ENCODE data around the gene PADI2. TPM values are rescaled to one million over a fixed set of nuclear protein-coding genes. Genes with fewer than 3 reads are reported as not detected.
A peak's percentile ranks its signal among the peaks of the same experiment; 100 is the strongest.

Gene PADI2
- total and polyA plus RNA-seq, 9 of the 15 experiments (the other 6 are each of a cell fraction or from before 2014, with no cell fraction given) = 0.01 to 0.11 (median 0.01) TPM; not detected in 5

DNA sequence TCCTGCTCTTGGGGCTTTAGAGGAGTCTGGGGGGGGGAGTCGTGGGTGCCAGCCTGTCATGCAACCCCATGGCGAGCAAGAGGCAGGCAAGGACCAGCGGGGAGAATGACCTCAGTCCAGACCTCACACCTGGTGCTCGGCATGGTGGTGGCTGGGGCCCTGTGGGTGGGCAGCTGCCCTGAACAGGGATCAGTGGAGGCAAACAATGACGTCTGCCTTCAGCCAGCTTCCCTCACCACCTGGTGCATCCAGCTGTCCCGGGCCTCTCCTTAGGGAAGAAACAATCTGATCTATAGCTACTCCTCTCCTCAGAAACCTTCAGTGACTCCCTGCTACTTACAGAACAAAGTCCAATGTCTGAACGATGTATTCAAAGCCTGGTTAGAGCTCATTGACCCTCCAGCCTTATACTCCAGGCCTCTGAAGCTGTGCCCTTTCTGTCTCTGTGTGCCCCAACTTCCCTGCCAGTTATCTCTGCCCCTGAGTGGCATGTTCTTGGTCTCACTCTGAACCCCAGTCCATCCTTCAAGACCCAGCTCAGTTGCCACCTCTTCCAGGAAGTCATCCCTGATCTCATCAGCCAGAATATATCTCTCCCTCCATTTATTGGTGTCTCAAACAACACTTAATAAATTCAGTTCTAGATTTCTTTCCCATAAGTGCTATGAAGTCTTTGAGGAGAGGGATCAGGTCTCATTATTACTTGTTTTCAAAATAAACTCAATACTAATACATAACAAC is 6.6 kb downstream of the PADI2 start:
- in situ Hi-C loops (cut with MboI) (no loop called here), intact Hi-C loops (cut with micrococcal nuclease) (no loop called here)
- peaks cover 0 to 4% of the 10 kb centered on the region in 2 experiments; a peak in 1 of 5 replicates for H3K4me1 ChIP-seq (replicated peaks in 1 of 2; ENCODE audit: control insufficient read depth in 2 of 2, insufficient read depth in 2 of 2, low read length in 2 of 2)
- no peaks in the 10 kb centered on the region for H3K9me3 ChIP-seq (replicated peaks; ENCODE audit: control insufficient read depth, insufficient read depth, low read depth, low read length)
- ATAC-seq = no peak
- no peak overlapping the region for H3K9ac ChIP-seq (ENCODE audit: insufficient read depth in 1 of 2, low read depth in 2 of 2, low read length in 2 of 2)
- H3K4me2 ChIP-seq (ENCODE audit: insufficient read depth, low read length) = no peak overlapping the region
- H3K36me3 ChIP-seq (ENCODE audit: control insufficient read depth, insufficient read depth, low read length) = no peaks in the 10 kb centered on the region
- peaks cover 13 to 37% of the 10 kb centered on the region in 2 experiments; a peak in 4 of 5 replicates for H3K27me3 ChIP-seq (ENCODE audit: control insufficient read depth in 2 of 2, insufficient read depth in 2 of 2, low read length in 2 of 2)
- POLR2A ChIA-PET = interaction anchor here (0.6 to 0.8 kb wide), 2 partner anchors 27 to 270 kb away, joined by 3 read pairs; no protein-coding TSS in a partner anchor
- H3K27ac ChIP-seq (ENCODE audit: extremely low read depth, low read depth, low read length) = no peak overlapping the region
- no TSS peak for BruUV-seq (replicated peaks)
- CTCF ChIA-PET (ENCODE audit: low intra/inter-chr PET ratio) = no interaction called here
- H2AFZ ChIP-seq (ENCODE audit: low read depth, low read length) = no peak overlapping the region
- H4K20me1 ChIP-seq (replicated peaks; ENCODE audit: control insufficient read depth, insufficient read depth, low read length) = peaks cover 14% of the 10 kb centered on the region; the same call in 1 of the 2 replicates
- H3K9me1 ChIP-seq (ENCODE audit: control insufficient read depth, insufficient read depth, low read length) = no peaks in the 10 kb centered on the region
- DNase-seq (ENCODE audit: extremely low read depth in 1 of 4, low spot score in 3 of 4) = no peak
- H3K4me3 ChIP-seq = no peak overlapping the region
- no peak for FAIRE-seq
- WGBS (ENCODE audit: insufficient coverage, low coverage, missing lambda C conversion rate) = 0% methylated on average over 7 of the region's 7 CpGs
- TF ChIP-seq ZFP36 (IDR thresholded peaks at IDR 0.05; ENCODE audit: low read depth, low read length, partially characterized antibody) (peak; percentile 94), RBM25 (IDR thresholded peaks at IDR 0.05; ENCODE audit: low read depth, low read length, severe bottlenecking) (peak; percentile 17), KDM1A (IDR thresholded peaks at IDR 0.05) (no peak)
- no peaks in the 10 kb centered on the region for H3K79me2 ChIP-seq (ENCODE audit: control insufficient read depth, insufficient read depth, low read length)

DNA sequence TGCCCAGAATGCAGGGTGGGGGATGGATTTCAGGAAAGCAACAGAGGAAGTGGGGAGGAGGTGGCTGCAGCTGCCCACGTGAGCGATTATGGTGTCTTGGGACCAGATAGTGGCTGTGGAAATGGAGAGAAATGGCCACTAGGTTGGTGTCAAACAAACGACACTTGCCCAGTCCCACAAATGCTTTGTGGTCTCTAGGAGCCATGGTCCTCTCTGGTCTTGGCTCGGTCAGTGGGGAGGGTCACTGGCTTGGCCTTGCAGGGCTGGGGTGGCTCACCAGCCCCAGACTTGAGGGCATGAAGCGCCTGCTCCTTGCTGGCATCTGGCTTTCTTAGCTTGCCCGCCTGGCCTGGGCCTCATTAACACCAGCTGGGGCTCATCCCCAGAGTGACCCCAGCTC is 7.2 kb downstream of the PADI2 start:
- 2% methylated on average over 6 of the region's 6 CpGs for WGBS (ENCODE audit: insufficient coverage, low coverage, missing lambda C conversion rate)
- FAIRE-seq (no peak), ATAC-seq (no peak), DNase-seq (ENCODE audit: extremely low read depth in 1 of 4, low spot score in 3 of 4) (no peak)
- no peaks in the 10 kb centered on the region for H3K79me2 ChIP-seq (ENCODE audit: control insufficient read depth, insufficient read depth, low read length)
- no TSS peak for BruUV-seq (replicated peaks)
- peaks cover 0 to 4% of the 10 kb centered on the region in 2 experiments; a peak in 1 of 5 replicates for H3K4me1 ChIP-seq (replicated peaks in 1 of 2; ENCODE audit: control insufficient read depth in 2 of 2, insufficient read depth in 2 of 2, low read length in 2 of 2)
- no peak overlapping the region for H3K27ac ChIP-seq (ENCODE audit: extremely low read depth, low read depth, low read length)
- peaks cover 15 to 38% of the 10 kb centered on the region in 2 experiments; a peak in 4 of 5 replicates for H3K27me3 ChIP-seq (ENCODE audit: control insufficient read depth in 2 of 2, insufficient read depth in 2 of 2, low read length in 2 of 2)
- TF ChIP-seq, protein P1, sequence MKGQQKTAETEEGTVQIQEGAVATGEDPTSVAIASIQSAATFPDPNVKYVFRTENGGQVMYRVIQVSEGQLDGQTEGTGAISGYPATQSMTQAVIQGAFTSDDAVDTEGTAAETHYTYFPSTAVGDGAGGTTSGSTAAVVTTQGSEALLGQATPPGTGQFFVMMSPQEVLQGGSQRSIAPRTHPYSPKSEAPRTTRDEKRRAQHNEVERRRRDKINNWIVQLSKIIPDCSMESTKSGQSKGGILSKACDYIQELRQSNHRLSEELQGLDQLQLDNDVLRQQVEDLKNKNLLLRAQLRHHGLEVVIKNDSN (CRISPR knock-in tag; IDR thresholded peaks at IDR 0.05) = 0 out of 2 replicates have a peak, but pooled peaks have one; percentile 33
- TF ChIP-seq ZNF584 (CRISPR knock-in tag; IDR thresholded peaks at IDR 0.05; ENCODE audit: low read depth) = no peak
- no peak overlapping the region for H2AFZ ChIP-seq (ENCODE audit: low read depth, low read length)
- H3K9me1 ChIP-seq (ENCODE audit: control insufficient read depth, insufficient read depth, low read length) = no peaks in the 10 kb centered on the region
- no peak overlapping the region for H3K4me2 ChIP-seq (ENCODE audit: insufficient read depth, low read length)
- H4K20me1 ChIP-seq (replicated peaks; ENCODE audit: control insufficient read depth, insufficient read depth, low read length) = peaks cover 10% of the 10 kb centered on the region; the same call in 1 of the 2 replicates
- intact Hi-C loops (cut with micrococcal nuclease) (no loop called here), in situ Hi-C loops (cut with MboI) (no loop called here)
- no peaks in the 10 kb centered on the region for H3K36me3 ChIP-seq (ENCODE audit: control insufficient read depth, insufficient read depth, low read length)
- ChIA-PET CTCF (ENCODE audit: low intra/inter-chr PET ratio) (no interaction called here), POLR2A (interaction anchor here (0.6 to 1.0 kb wide), 3 partner anchors 27 to 271 kb away, joined by 3 read pairs; no protein-coding TSS in a partner anchor)
- H3K4me3 ChIP-seq = no peak overlapping the region
- no peak overlapping the region; a peak in 1 of 4 replicates for H3K9ac ChIP-seq (ENCODE audit: insufficient read depth in 1 of 2, low read depth in 2 of 2, low read length in 2 of 2)
- H3K9me3 ChIP-seq (replicated peaks; ENCODE audit: control insufficient read depth, insufficient read depth, low read depth, low read length) = no peaks in the 10 kb centered on the region
